ENCODE data around the gene NUDCD3.

- TF ChIP-seq, protein P1, sequence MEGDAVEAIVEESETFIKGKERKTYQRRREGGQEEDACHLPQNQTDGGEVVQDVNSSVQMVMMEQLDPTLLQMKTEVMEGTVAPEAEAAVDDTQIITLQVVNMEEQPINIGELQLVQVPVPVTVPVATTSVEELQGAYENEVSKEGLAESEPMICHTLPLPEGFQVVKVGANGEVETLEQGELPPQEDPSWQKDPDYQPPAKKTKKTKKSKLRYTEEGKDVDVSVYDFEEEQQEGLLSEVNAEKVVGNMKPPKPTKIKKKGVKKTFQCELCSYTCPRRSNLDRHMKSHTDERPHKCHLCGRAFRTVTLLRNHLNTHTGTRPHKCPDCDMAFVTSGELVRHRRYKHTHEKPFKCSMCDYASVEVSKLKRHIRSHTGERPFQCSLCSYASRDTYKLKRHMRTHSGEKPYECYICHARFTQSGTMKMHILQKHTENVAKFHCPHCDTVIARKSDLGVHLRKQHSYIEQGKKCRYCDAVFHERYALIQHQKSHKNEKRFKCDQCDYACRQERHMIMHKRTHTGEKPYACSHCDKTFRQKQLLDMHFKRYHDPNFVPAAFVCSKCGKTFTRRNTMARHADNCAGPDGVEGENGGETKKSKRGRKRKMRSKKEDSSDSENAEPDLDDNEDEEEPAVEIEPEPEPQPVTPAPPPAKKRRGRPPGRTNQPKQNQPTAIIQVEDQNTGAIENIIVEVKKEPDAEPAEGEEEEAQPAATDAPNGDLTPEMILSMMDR (IDR thresholded peaks at IDR 0.05; ENCODE audit: poor library complexity): no peak
- TF ChIP-seq EZH2phosphoT487 (IDR thresholded peaks at IDR 0.05; ENCODE audit: low read depth, severe bottlenecking, unreplicated experiment) (no peak), EZH2 (IDR thresholded peaks at IDR 0.05; ENCODE audit: borderline replicate concordance) (no peak)
Measured at GRCh38 chr7:44539669-44540506, 49.4 kb upstream of the NUDCD3 start.
